GM18861 (cell line): ENCODE results near the gene HDAC1.

Experiments
- ATAC-seq: cut with Tn5 transposase; IDR thresholded peaks from one replicate; pipeline ENCODE4 v1.9.1; 2021; ENCODE audit not compliant: unreplicated experiment

The HDAC1 gene

GRCh38 chr1:32365445-32365844 lies 73.6 kb downstream of the HDAC1 start:
- no peak for ATAC-seq

GRCh38 chr1:32367912-32368635 lies 76.2 kb downstream of the HDAC1 start:
- no peak for ATAC-seq

- no peak for ATAC-seq
Observed at GRCh38 chr1:32372149-32372756, 80.4 kb downstream of the HDAC1 start.

- ATAC-seq = no peak
Observed at GRCh38 chr1:32373996-32374592, 82.2 kb downstream of the HDAC1 start.

GRCh38 chr1:32376199-32376598 lies 84.3 kb downstream of the HDAC1 start:
- ATAC-seq = no peak

- no peak for ATAC-seq
Observed at GRCh38 chr1:32377541-32378220, 85.8 kb downstream of the HDAC1 start.

- ATAC-seq = no peak
Observed at GRCh38 chr1:32380057-32380456, 88.2 kb downstream of the HDAC1 start.
